Gastrocnemius medialis (tissue), 4 donors: Measurements from ENCODE around the gene GRIA1. TPM values are rescaled to one million over a fixed set of nuclear protein-coding genes. Genes with fewer than 3 reads are reported as not detected.

Experiments
- ATAC-seq, 2 donors: fragments of 150-250 bp; one replicate each; pipeline ENCODE4 v1.9.1; 2016
- DNase-seq, 2 donors: peaks; one replicate each; pipeline ENCODE4 v3.0.0-alpha.2; 2019
- H3K27ac ChIP-seq, 4 donors: fragments of 200-600 bp; sonication (generic); 1 replicate in 1 of 4; 2 replicates in 3 of 4; pipeline ENCODE4 v1.5.1; 2016 to 2018; ENCODE audit warnings: mild to moderate bottlenecking in 2 of 4, moderate library complexity in 1 of 4
- H3K27me3 ChIP-seq, 3 donors: fragments of 200-600 bp; sonication (generic) in 2 of 3; 1 replicate in 1 of 3; 2 replicates in 2 of 3; pipeline versions ENCODE4 v1.5.1 to v1.6.0; 2016 to 2019; ENCODE audit warnings: mild to moderate bottlenecking in 1 of 3, moderate library complexity in 1 of 3
- H3K36me3 ChIP-seq, 2 donors: fragments of 200-600 bp; sonication (generic) in 1 of 2; one replicate each; pipeline ENCODE4 v1.5.1; 2017 to 2018
- H3K4me1 ChIP-seq, 2 donors: fragments of 200-600 bp; sonication (generic) in 1 of 2; one replicate each; pipeline ENCODE4 v1.5.1; 2016 to 2017; ENCODE audit warnings: mild to moderate bottlenecking in 2 of 2
- H3K4me3 ChIP-seq, 4 donors: fragments of 200-600 bp; sonication (generic) in 3 of 4; 1 replicate in 1 of 4; 2 replicates in 3 of 4; pipeline ENCODE4 v1.5.1; 2016 to 2019; ENCODE audit warnings: mild to moderate bottlenecking in 2 of 4
- H3K9me3 ChIP-seq, 3 donors: fragments of 200-600 bp; sonication (generic) in 2 of 3; 1 replicate in 1 of 3; 2 replicates in 2 of 3; pipeline ENCODE4 v1.5.1; 2016 to 2019
- POLR2A ChIP-seq, 2 donors: fragments of 450-650 bp; IDR thresholded peaks; one replicate each; pipeline ENCODE4 v1.6.1; 2017; ENCODE audit warnings: antibody characterized with exemption in 2 of 2, mild to moderate bottlenecking in 2 of 2, moderate library complexity in 2 of 2
- in situ Hi-C, 4 donors: fragments of 200-750 bp; cut with MboI; loops; one replicate each; pipeline versions ENCODE4 v1.15.0 to v1.8.0; 2017; ENCODE audit warnings: low sequenced_read_pairs in 4 of 4
- intact Hi-C: fragments of 100-400 bp; cut with DNase I; formaldehyde crosslinking; loops from one replicate; pipeline ENCODE4 v1.15.1; 2023; ENCODE audit warnings: low total_unique reads
- total RNA-seq, 4 donors: library from RNA; depleted of rRNA; stranded (reverse); fragments of >200 nt; gene quantifications; one replicate each; pipeline versions ENCODE4 v1.1.0 to v1.2.3, GENCODE V29; 2016
- TF ChIP-seq, protein P1 (sequence below), 5 experiments: fragments of 450-650 bp in 3 of 5; fragments of 200-600 bp in 2 of 5; sonication (generic) in 2 of 5; IDR thresholded peaks in 4 of 5; conservative IDR thresholded peaks in 1 of 5; 1 replicate in 4 of 5; 2 replicates in 1 of 5; pipeline ENCODE4 v1.5.1; 2016 to 2019; ENCODE audit warnings: antibody characterized with exemption in 5 of 5, mild to moderate bottlenecking in 3 of 5, moderate library complexity in 3 of 5

GRIA1 gene
- total RNA-seq, 4 donors from 2014 or later: 0.18 to 0.46 TPM; not detected in 2

GRCh38 chr5:153491038-153491744 is 721 bp downstream of the GRIA1 start:
- in situ Hi-C loops (loop anchor here in 1 of 4 donors (25.0 kb wide), 1 partner anchor 471 kb away; no protein-coding TSS in a partner anchor), intact Hi-C loops (no loop called here)
- H3K4me1 ChIP-seq: no peaks in the 10 kb centered on the region
- DNase-seq: no peak
- no peaks in the 10 kb centered on the region for H3K9me3 ChIP-seq
- H3K27me3 ChIP-seq: peaks cover 0 to 17% (median 13%) of the 10 kb centered on the region in 3 donors
- H3K36me3 ChIP-seq: no peaks in the 10 kb centered on the region
- no peak overlapping the region for H3K27ac ChIP-seq
- TF ChIP-seq, protein P1, sequence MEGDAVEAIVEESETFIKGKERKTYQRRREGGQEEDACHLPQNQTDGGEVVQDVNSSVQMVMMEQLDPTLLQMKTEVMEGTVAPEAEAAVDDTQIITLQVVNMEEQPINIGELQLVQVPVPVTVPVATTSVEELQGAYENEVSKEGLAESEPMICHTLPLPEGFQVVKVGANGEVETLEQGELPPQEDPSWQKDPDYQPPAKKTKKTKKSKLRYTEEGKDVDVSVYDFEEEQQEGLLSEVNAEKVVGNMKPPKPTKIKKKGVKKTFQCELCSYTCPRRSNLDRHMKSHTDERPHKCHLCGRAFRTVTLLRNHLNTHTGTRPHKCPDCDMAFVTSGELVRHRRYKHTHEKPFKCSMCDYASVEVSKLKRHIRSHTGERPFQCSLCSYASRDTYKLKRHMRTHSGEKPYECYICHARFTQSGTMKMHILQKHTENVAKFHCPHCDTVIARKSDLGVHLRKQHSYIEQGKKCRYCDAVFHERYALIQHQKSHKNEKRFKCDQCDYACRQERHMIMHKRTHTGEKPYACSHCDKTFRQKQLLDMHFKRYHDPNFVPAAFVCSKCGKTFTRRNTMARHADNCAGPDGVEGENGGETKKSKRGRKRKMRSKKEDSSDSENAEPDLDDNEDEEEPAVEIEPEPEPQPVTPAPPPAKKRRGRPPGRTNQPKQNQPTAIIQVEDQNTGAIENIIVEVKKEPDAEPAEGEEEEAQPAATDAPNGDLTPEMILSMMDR (IDR thresholded peaks at IDR 0.05 in 4 of 5, conservative IDR thresholded peaks at IDR 0.05 in 1 of 5): no peak
- no peak for TF ChIP-seq POLR2A (IDR thresholded peaks at IDR 0.05)
- ATAC-seq: no peak
- H3K4me3 ChIP-seq: peak overlapping the region in 1 of 4 donors; percentile 21

GRCh38 chr5:153491856-153492255 is 1.4 kb downstream of the GRIA1 start:
- in situ Hi-C loops: loop anchor here in 1 of 4 donors (25.0 kb wide), 1 partner anchor 470 kb away; no protein-coding TSS in a partner anchor
- H3K4me1 ChIP-seq: no peaks in the 10 kb centered on the region
- no peak for DNase-seq
- ATAC-seq: no peak
- no peak for TF ChIP-seq POLR2A (IDR thresholded peaks at IDR 0.05)
- TF ChIP-seq, protein P1 (IDR thresholded peaks at IDR 0.05 in 4 of 5, conservative IDR thresholded peaks at IDR 0.05 in 1 of 5): no peak
- no peaks in the 10 kb centered on the region for H3K9me3 ChIP-seq
- H3K36me3 ChIP-seq: no peaks in the 10 kb centered on the region
- H3K27ac ChIP-seq: no peak overlapping the region
- H3K4me3 ChIP-seq: no peak overlapping the region
- H3K27me3 ChIP-seq: peaks cover 0 to 17% (median 13%) of the 10 kb centered on the region in 3 donors
- intact Hi-C loops: no loop called here

- H3K27ac ChIP-seq: no peak overlapping the region
- intact Hi-C loops: loop anchor here (5.0 kb wide), 1 partner anchor 470 kb away; no protein-coding TSS in a partner anchor
- H3K27me3 ChIP-seq: peaks cover 0 to 5% (median 0%) of the 10 kb centered on the region in 3 donors
- TF ChIP-seq, protein P1 (IDR thresholded peaks at IDR 0.05 in 4 of 5, conservative IDR thresholded peaks at IDR 0.05 in 1 of 5): peak; percentile 14 to 39 (median 27)
- TF ChIP-seq POLR2A (IDR thresholded peaks at IDR 0.05): no peak
- DNase-seq (no peak), ATAC-seq (no peak)
- no peaks in the 10 kb centered on the region for H3K9me3 ChIP-seq
- H3K4me1 ChIP-seq: no peaks in the 10 kb centered on the region
- H3K36me3 ChIP-seq: no peaks in the 10 kb centered on the region
- in situ Hi-C loops: loop anchor here in 1 of 4 donors (25.0 kb wide), 1 partner anchor 465 kb away; no protein-coding TSS in a partner anchor
- H3K4me3 ChIP-seq: no peak overlapping the region
Observed at GRCh38 chr5:153496835-153497234, 6.4 kb downstream of the GRIA1 start.

- Histone ChIP-seq H3K4me3 (no peak overlapping the region), H3K9me3 (no peaks in the 10 kb centered on the region), H3K27ac (no peak overlapping the region), H3K36me3 (no peaks in the 10 kb centered on the region), H3K27me3 (no peaks in the 10 kb centered on the region), H3K4me1 (no peaks in the 10 kb centered on the region)
- in situ Hi-C loops (loop anchor here in 1 of 4 donors (25.0 kb wide), 1 partner anchor 464 kb away; no protein-coding TSS in a partner anchor), intact Hi-C loops (loop anchor here (5.0 kb wide), 1 partner anchor 469 kb away; no protein-coding TSS in a partner anchor)
- DNase-seq: no peak
- ATAC-seq: no peak
- no peak for TF ChIP-seq POLR2A (IDR thresholded peaks at IDR 0.05)
- TF ChIP-seq, protein P1 (IDR thresholded peaks at IDR 0.05 in 4 of 5, conservative IDR thresholded peaks at IDR 0.05 in 1 of 5): no peak
Observed at GRCh38 chr5:153498516-153498915, 8.0 kb downstream of the GRIA1 start.
